Small intestine (tissue), 7 donors: ENCODE results near the gene PHF24. TPM values are rescaled to one million over a fixed set of nuclear protein-coding genes. Genes with fewer than 3 reads are reported as not detected.

Source experiments
- DNase-seq, 2 donors: peaks; one replicate each; pipeline versions ENCODE4 v3.0.0 to v3.0.0-alpha.2; 2013
- FAIRE-seq: peaks from 2 replicates; lab custom pipeline; 2012; peaks lifted over from hg19 to GRCh38; lab: Jason Lieb, UNC
- H3K27ac ChIP-seq, 3 donors: one replicate each; pipeline ENCODE4 v1.5.1; 2013; ENCODE audit warnings: low read length in 2 of 3, mild to moderate bottlenecking in 2 of 3, control low read depth in 1 of 3, inconsistent platforms in 1 of 3, low read depth in 1 of 3, moderate library complexity in 1 of 3
- H3K27me3 ChIP-seq, 3 donors: one replicate each; pipeline ENCODE4 v1.6.1; 2013; ENCODE audit warnings: low read length in 3 of 3, inconsistent platforms in 1 of 3; ENCODE audit not compliant: control insufficient read depth in 3 of 3, insufficient read depth in 3 of 3
- H3K36me3 ChIP-seq, 3 donors: one replicate each; pipeline ENCODE4 v1.6.1; 2013; ENCODE audit warnings: low read length in 3 of 3, inconsistent platforms in 1 of 3, low read depth in 1 of 3, mild to moderate bottlenecking in 1 of 3, moderate library complexity in 1 of 3; ENCODE audit not compliant: control insufficient read depth in 3 of 3, insufficient read depth in 2 of 3
- H3K4me1 ChIP-seq, 3 donors: one replicate each; pipeline ENCODE4 v1.6.1; 2013; ENCODE audit warnings: low read length in 2 of 3, inconsistent platforms in 1 of 3, low read depth in 1 of 3, mild to moderate bottlenecking in 1 of 3, moderate library complexity in 1 of 3; ENCODE audit not compliant: control insufficient read depth in 3 of 3, insufficient read depth in 2 of 3
- H3K4me3 ChIP-seq, 3 donors: one replicate each; pipeline ENCODE4 v1.5.1; 2013; ENCODE audit warnings: low read length in 3 of 3, control low read depth in 1 of 3, inconsistent platforms in 1 of 3, low read depth in 1 of 3, mild to moderate bottlenecking in 1 of 3, moderate library complexity in 1 of 3
- H3K9me3 ChIP-seq, 2 donors: one replicate each; pipeline ENCODE4 v1.6.1; 2013; ENCODE audit warnings: low read depth in 1 of 2, low read length in 1 of 2; ENCODE audit not compliant: control insufficient read depth in 2 of 2, insufficient read depth in 1 of 2
- WGBS, 3 donors: extraction: QIAGEN DNeasy Blood & Tissue Kit; methylation state at CpG; one replicate each; pipeline ENCODE4 v1.1.7; 2013; 5-methylcytosine and 5-hydroxymethylcytosine counted together
- polyA plus RNA-seq, 4 donors: library from polyadenylated mRNA; stranded (reverse) in 3 of 4; unstranded in 1 of 4; fragments of 200-250 nt in 3 of 4; fragments of 120-200 nt in 1 of 4; gene quantifications; one replicate each; pipeline versions ENCODE4 v1.2.1 to v1.2.3, GENCODE V29; 2013
- donor health status: healthy with polysubstance abuse.
- donor health status: control.
- donor health status: control.
- donor health status: Bipolar disorder and iron deficiency.
- donor health status: healthy.

Gene PHF24
- polyA plus RNA-seq, 4 donors, result 0.15 to 0.39 TPM; not detected in 2

GRCh38 chr9:35029852-35030251 is 71.8 kb downstream of the PHF24 start:
- H3K4me3 ChIP-seq, result no peak overlapping the region
- no peaks in the 10 kb centered on the region for H3K9me3 ChIP-seq
- DNase-seq (no peak), FAIRE-seq (no peak)
- H3K27me3 ChIP-seq, result no peaks in the 10 kb centered on the region
- no peak overlapping the region for H3K27ac ChIP-seq
- H3K4me1 ChIP-seq, result no peaks in the 10 kb centered on the region
- 62 to 90% (median 80%) methylated on average over 2 of the region's 2 CpGs for WGBS, 3 donors
- no peaks in the 10 kb centered on the region for H3K36me3 ChIP-seq

Other genes starting within 250 kb of the PHF24 start
- gene CCL21, start 248.1 kb upstream of the PHF24 start, polyA plus RNA-seq, result 100 to 1,000 TPM in 1 of 4 donors, 10 to 100 TPM in 2, 1 to 10 TPM in 1; 2.2 to 286 (median 26.7) TPM
- gene DNAJB5, start 31.5 kb downstream of the PHF24 start, polyA plus RNA-seq, result 1 to 10 TPM; 2.2 to 6.8 (median 4.1) TPM
- 100 to 1,000 TPM in 2 of 4 donors, 10 to 100 TPM in 2; 54.0 to 167 (median 87.1) TPM for gene VCP, start 114.3 kb downstream of the PHF24 start, polyA plus RNA-seq
- 10 to 100 TPM in 3 of 4 donors, 1 to 10 TPM in 1; 10.0 to 22.9 (median 16.7) TPM for gene FANCG, start 121.7 kb downstream of the PHF24 start, polyA plus RNA-seq
- gene PIGO, start 138.3 kb downstream of the PHF24 start, polyA plus RNA-seq, result 10 to 100 TPM; 10.8 to 29.9 (median 18.6) TPM
- 100 to 1,000 TPM; 123 to 160 (median 129) TPM for gene STOML2, start 144.8 kb downstream of the PHF24 start, polyA plus RNA-seq
- gene ATOSB, start 157.6 kb downstream of the PHF24 start, polyA plus RNA-seq, result 10 to 100 TPM in 3 of 4 donors, 1 to 10 TPM in 1; 9.6 to 20.1 (median 14.5) TPM
- 10 to 100 TPM; 11.3 to 23.6 (median 14.4) TPM for gene UNC13B, start 203.7 kb downstream of the PHF24 start, polyA plus RNA-seq